ENCODE data around the gene PLCB1. TPM values are rescaled to one million over a fixed set of nuclear protein-coding genes. Genes with fewer than 3 reads are reported as not detected.
"Not testable (repeated sequence)": the region's sequence is repeated elsewhere in the genome, so short reads cannot be mapped to it uniquely, and the experiment has no call there.

PLCB1 gene
- total RNA-seq, 1 experiment from 2014 or later = 4.4 TPM

DNA sequence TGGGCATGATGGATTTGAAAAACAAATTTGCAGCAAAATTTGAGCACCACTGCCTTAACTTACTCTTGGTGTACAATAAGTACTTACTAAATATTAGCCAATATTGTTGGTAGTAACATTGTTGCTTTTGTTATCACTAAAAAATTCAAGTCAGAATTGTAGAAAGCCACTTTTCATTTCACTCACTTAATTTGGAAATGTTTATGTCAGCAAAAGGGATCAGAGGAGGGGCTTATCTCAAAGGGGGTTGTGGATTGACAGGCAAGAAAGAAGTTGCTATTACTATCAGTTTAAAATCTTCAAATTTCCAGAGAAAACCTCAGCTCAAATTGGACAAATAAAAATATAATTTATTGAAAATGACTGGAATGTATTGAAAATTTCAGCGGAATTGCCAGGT is 241.5 kb downstream of the PLCB1 start:
- Histone ChIP-seq H3K9ac (ENCODE audit: low read length) (no peak overlapping the region), H3K4me3 (ENCODE audit: low read length) (no peak overlapping the region), H3K9me2 (replicated peaks; ENCODE audit: low read length) (no peaks in the 10 kb centered on the region), H3K9me3 (ENCODE audit: low read length) (no peaks in the 10 kb centered on the region), H2AFZ (ENCODE audit: low read length) (no peak overlapping the region), H3K4me2 (ENCODE audit: low read length) (no peak overlapping the region), H3K36me3 (ENCODE audit: low read depth, low read length) (no peaks in the 10 kb centered on the region), H4K20me1 (ENCODE audit: low read length) (no peaks in the 10 kb centered on the region), H3K79me2 (ENCODE audit: low read length) (no peaks in the 10 kb centered on the region), H3K27ac (ENCODE audit: low read length) (no peak overlapping the region), H3F3A (ENCODE audit: low read length, unreplicated experiment) (no peaks in the 10 kb centered on the region), H3K4me1 (ENCODE audit: insufficient read depth, low read length) (no peaks in the 10 kb centered on the region), H3K27me3 (ENCODE audit: low read length) (peaks cover 65% of the 10 kb centered on the region)
- DNase-seq = no peak
- no peak for ATAC-seq
- BruUV-seq (replicated peaks) = no TSS peak
- intact Hi-C loops (cut with micrococcal nuclease) = no loop called here
- ChIA-PET POLR2A (ENCODE audit: unreplicated experiment) (no interaction called here), CTCF (no interaction called here)
- TF ChIP-seq, protein P1, sequence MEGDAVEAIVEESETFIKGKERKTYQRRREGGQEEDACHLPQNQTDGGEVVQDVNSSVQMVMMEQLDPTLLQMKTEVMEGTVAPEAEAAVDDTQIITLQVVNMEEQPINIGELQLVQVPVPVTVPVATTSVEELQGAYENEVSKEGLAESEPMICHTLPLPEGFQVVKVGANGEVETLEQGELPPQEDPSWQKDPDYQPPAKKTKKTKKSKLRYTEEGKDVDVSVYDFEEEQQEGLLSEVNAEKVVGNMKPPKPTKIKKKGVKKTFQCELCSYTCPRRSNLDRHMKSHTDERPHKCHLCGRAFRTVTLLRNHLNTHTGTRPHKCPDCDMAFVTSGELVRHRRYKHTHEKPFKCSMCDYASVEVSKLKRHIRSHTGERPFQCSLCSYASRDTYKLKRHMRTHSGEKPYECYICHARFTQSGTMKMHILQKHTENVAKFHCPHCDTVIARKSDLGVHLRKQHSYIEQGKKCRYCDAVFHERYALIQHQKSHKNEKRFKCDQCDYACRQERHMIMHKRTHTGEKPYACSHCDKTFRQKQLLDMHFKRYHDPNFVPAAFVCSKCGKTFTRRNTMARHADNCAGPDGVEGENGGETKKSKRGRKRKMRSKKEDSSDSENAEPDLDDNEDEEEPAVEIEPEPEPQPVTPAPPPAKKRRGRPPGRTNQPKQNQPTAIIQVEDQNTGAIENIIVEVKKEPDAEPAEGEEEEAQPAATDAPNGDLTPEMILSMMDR (conservative IDR thresholded peaks at IDR 0.05; ENCODE audit: low read depth, low read length) = no peak
- TF ChIP-seq EZH2 (IDR thresholded peaks at IDR 0.05; ENCODE audit: low read length, unreplicated experiment) (no peak), EZH2phosphoT487 (IDR thresholded peaks at IDR 0.05; ENCODE audit: borderline replicate concordance, low read length) (no peak)

DNA sequence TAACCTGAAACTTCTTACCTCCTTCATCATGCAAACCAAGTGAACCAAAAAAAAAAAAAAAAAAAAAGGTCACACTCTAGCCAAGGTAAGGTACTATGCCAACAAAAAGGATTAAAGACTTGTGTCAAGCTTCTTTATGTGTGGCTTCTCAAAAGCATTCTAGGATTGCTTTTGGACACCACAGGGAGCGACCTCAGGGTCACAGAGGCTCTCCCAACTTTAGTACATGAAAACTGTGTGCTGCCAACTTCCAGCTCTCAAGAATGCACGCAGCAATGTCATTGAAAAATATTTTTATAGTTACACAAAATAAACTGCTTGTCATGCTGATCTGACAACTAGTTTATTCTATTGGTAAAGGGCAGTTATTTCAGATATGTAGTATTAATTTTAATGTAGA is 243.8 kb downstream of the PLCB1 start:
- CTCF ChIA-PET = no interaction called here
- Histone ChIP-seq H3K9me3 (ENCODE audit: low read length) (no peaks in the 10 kb centered on the region), H3K4me3 (ENCODE audit: low read length) (no peak overlapping the region), H3K4me2 (ENCODE audit: low read length) (no peak overlapping the region), H3K27ac (ENCODE audit: low read length) (no peak overlapping the region), H3K4me1 (ENCODE audit: insufficient read depth, low read length) (no peaks in the 10 kb centered on the region), H3K9ac (ENCODE audit: low read length) (no peak overlapping the region), H3K9me2 (replicated peaks; ENCODE audit: low read length) (no peaks in the 10 kb centered on the region), H4K20me1 (ENCODE audit: low read length) (no peaks in the 10 kb centered on the region), H2AFZ (ENCODE audit: low read length) (no peak overlapping the region), H3K27me3 (ENCODE audit: low read length) (peaks cover 48% of the 10 kb centered on the region), H3K36me3 (ENCODE audit: low read depth, low read length) (no peaks in the 10 kb centered on the region), H3F3A (ENCODE audit: low read length, unreplicated experiment) (no peaks in the 10 kb centered on the region), H3K79me2 (ENCODE audit: low read length) (no peaks in the 10 kb centered on the region)
- intact Hi-C loops (cut with micrococcal nuclease) = no loop called here
- no TSS peak for BruUV-seq (replicated peaks)
- TF ChIP-seq EZH2 (IDR thresholded peaks at IDR 0.05; ENCODE audit: low read length, unreplicated experiment) (no peak), EZH2phosphoT487 (IDR thresholded peaks at IDR 0.05; ENCODE audit: borderline replicate concordance, low read length) (no peak)
- TF ChIP-seq, protein P1 (conservative IDR thresholded peaks at IDR 0.05; ENCODE audit: low read depth, low read length) = no peak
- DNase-seq (no peak), ATAC-seq (no peak)
- POLR2A ChIA-PET (ENCODE audit: unreplicated experiment) = no interaction called here

DNA sequence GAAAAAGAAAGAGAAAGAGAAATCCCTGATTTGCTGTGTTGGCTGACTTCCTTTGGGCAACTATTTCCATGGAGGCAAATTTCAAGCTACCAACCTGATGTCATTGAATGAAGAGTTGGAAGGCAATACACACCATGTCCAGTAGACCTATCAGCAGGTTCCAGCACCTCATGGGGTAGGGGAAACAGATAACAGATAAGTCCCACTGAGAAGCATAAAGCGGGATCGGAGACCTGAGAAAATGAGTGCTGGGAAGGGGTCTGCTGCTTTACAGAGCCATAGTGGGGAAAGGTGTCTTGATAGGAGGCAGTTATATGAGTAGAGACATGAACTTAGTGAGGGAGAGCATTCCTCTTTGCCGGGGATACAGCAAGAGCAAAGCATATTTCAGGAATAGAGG is 244.9 kb downstream of the PLCB1 start:
- H3K79me2 ChIP-seq (ENCODE audit: low read length) = no peaks in the 10 kb centered on the region
- H3K9me2 ChIP-seq (replicated peaks; ENCODE audit: low read length) = no peaks in the 10 kb centered on the region
- ATAC-seq (no peak), DNase-seq (no peak)
- intact Hi-C loops (cut with micrococcal nuclease) = no loop called here
- no peak overlapping the region for H3K4me2 ChIP-seq (ENCODE audit: low read length)
- H3K36me3 ChIP-seq (ENCODE audit: low read depth, low read length) = no peaks in the 10 kb centered on the region
- H4K20me1 ChIP-seq (ENCODE audit: low read length) = no peaks in the 10 kb centered on the region
- peaks cover 39% of the 10 kb centered on the region for H3K27me3 ChIP-seq (ENCODE audit: low read length)
- no peak overlapping the region for H2AFZ ChIP-seq (ENCODE audit: low read length)
- H3F3A ChIP-seq (ENCODE audit: low read length, unreplicated experiment) = no peaks in the 10 kb centered on the region
- no peak overlapping the region for H3K4me3 ChIP-seq (ENCODE audit: low read length)
- no peaks in the 10 kb centered on the region for H3K4me1 ChIP-seq (ENCODE audit: insufficient read depth, low read length)
- H3K9ac ChIP-seq (ENCODE audit: low read length) = no peak overlapping the region
- no peak overlapping the region for H3K27ac ChIP-seq (ENCODE audit: low read length)
- TF ChIP-seq EZH2 (IDR thresholded peaks at IDR 0.05; ENCODE audit: low read length, unreplicated experiment) = no peak
- TF ChIP-seq, protein P1 (conservative IDR thresholded peaks at IDR 0.05; ENCODE audit: low read depth, low read length) = no peak
- no peak for TF ChIP-seq EZH2phosphoT487 (IDR thresholded peaks at IDR 0.05; ENCODE audit: borderline replicate concordance, low read length)
- H3K9me3 ChIP-seq (ENCODE audit: low read length) = no peaks in the 10 kb centered on the region
- ChIA-PET POLR2A (ENCODE audit: unreplicated experiment) (no interaction called here), CTCF (no interaction called here)
- BruUV-seq (replicated peaks) = no TSS peak

DNA sequence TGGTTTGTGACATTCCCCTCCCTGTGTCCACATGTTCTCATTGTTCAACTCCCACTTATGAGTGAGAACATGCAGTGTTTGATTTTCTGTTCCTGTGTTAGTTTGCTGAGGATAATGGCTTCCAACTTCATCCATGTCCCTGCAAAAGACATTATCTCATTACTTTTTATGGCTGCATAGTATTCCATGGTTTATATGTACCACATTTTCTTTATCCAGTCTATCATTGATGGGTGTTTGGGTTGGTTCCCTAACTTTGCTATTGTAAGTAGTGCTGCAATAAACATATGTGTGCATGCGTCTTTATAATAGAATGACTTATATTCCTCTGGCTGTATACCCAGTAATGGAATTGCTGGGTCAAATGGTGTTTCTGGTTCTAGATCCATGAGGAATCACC is 247.1 kb downstream of the PLCB1 start:
- H3K79me2 ChIP-seq (ENCODE audit: low read length); H3K9ac ChIP-seq (ENCODE audit: low read length); H3K9me3 ChIP-seq (ENCODE audit: low read length); H4K20me1 ChIP-seq (ENCODE audit: low read length); intact Hi-C loops (cut with micrococcal nuclease); H3K9me2 ChIP-seq (replicated peaks; ENCODE audit: low read length); CTCF ChIA-PET; H3K4me2 ChIP-seq (ENCODE audit: low read length); H3K4me1 ChIP-seq (ENCODE audit: insufficient read depth, low read length); H2AFZ ChIP-seq (ENCODE audit: low read length); POLR2A ChIA-PET (ENCODE audit: unreplicated experiment); H3K4me3 ChIP-seq (ENCODE audit: low read length); DNase-seq; H3F3A ChIP-seq (ENCODE audit: low read length, unreplicated experiment); ATAC-seq; BruUV-seq (replicated peaks); H3K36me3 ChIP-seq (ENCODE audit: low read depth, low read length); H3K27ac ChIP-seq (ENCODE audit: low read length): not testable (repeated sequence)
- H3K27me3 ChIP-seq (ENCODE audit: low read length) = peaks cover 27% of the 10 kb centered on the region

Measured in PC-3 (cell line).